ENCODE data around the gene ADGRD1.

DNA sequence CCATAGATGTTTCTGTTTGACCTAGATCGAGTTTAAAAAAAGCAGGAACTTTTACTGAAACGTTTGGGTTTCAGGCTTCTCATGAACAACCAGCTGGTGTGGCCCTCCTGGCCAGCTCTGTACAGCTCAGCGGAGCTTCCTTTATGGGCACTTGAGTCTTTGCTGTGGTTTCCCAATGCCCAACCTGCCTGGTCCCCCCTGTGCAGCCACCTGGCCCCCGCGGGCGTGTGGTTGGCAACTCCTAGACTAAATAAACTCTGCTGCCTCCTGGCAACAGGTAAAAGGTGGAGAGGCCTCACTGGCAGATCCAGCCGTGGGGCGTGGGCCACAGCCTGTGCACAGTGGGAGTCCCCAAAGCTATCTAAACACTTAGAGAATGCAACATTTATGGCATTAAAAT lies 38.7 kb downstream of the ADGRD1 start:
- TF ChIP-seq CREB1 (IDR thresholded peaks at IDR 0.05; ENCODE audit: low read depth) (no peak), YY1 (IDR thresholded peaks at IDR 0.05; ENCODE audit: low read depth) (no peak), TAF1 (IDR thresholded peaks at IDR 0.05; ENCODE audit: low read depth) (no peak), EP300 (IDR thresholded peaks at IDR 0.05; ENCODE audit: borderline replicate concordance) (no peak), RAD21 (IDR thresholded peaks at IDR 0.05; ENCODE audit: low read depth) (no peak), TEAD4 (IDR thresholded peaks at IDR 0.05) (no peak), EGR1 (IDR thresholded peaks at IDR 0.05) (no peak)
- TF ChIP-seq, protein P1, sequence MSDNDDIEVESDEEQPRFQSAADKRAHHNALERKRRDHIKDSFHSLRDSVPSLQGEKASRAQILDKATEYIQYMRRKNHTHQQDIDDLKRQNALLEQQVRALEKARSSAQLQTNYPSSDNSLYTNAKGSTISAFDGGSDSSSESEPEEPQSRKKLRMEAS (IDR thresholded peaks at IDR 0.05): no peak
- TF ChIP-seq, protein P2, sequence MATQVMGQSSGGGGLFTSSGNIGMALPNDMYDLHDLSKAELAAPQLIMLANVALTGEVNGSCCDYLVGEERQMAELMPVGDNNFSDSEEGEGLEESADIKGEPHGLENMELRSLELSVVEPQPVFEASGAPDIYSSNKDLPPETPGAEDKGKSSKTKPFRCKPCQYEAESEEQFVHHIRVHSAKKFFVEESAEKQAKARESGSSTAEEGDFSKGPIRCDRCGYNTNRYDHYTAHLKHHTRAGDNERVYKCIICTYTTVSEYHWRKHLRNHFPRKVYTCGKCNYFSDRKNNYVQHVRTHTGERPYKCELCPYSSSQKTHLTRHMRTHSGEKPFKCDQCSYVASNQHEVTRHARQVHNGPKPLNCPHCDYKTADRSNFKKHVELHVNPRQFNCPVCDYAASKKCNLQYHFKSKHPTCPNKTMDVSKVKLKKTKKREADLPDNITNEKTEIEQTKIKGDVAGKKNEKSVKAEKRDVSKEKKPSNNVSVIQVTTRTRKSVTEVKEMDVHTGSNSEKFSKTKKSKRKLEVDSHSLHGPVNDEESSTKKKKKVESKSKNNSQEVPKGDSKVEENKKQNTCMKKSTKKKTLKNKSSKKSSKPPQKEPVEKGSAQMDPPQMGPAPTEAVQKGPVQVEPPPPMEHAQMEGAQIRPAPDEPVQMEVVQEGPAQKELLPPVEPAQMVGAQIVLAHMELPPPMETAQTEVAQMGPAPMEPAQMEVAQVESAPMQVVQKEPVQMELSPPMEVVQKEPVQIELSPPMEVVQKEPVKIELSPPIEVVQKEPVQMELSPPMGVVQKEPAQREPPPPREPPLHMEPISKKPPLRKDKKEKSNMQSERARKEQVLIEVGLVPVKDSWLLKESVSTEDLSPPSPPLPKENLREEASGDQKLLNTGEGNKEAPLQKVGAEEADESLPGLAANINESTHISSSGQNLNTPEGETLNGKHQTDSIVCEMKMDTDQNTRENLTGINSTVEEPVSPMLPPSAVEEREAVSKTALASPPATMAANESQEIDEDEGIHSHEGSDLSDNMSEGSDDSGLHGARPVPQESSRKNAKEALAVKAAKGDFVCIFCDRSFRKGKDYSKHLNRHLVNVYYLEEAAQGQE (IDR thresholded peaks at IDR 0.05; ENCODE audit: low read depth): no peak
